Measurements from ENCODE around the gene HDAC9.

GRCh38 chr7:18778594-18778993, 283.0 kb downstream of the HDAC9 start:
- TF ChIP-seq, protein P1, sequence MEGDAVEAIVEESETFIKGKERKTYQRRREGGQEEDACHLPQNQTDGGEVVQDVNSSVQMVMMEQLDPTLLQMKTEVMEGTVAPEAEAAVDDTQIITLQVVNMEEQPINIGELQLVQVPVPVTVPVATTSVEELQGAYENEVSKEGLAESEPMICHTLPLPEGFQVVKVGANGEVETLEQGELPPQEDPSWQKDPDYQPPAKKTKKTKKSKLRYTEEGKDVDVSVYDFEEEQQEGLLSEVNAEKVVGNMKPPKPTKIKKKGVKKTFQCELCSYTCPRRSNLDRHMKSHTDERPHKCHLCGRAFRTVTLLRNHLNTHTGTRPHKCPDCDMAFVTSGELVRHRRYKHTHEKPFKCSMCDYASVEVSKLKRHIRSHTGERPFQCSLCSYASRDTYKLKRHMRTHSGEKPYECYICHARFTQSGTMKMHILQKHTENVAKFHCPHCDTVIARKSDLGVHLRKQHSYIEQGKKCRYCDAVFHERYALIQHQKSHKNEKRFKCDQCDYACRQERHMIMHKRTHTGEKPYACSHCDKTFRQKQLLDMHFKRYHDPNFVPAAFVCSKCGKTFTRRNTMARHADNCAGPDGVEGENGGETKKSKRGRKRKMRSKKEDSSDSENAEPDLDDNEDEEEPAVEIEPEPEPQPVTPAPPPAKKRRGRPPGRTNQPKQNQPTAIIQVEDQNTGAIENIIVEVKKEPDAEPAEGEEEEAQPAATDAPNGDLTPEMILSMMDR (IDR thresholded peaks at IDR 0.05), result no peak
- no peak for TF ChIP-seq POLR2A (IDR thresholded peaks at IDR 0.05)

Data from adrenal gland (tissue), 5 donors.